Breast epithelium (tissue), 4 donors: ENCODE results near the gene AXIN2. TPM values are rescaled to one million over a fixed set of nuclear protein-coding genes. Genes with fewer than 3 reads are reported as not detected.
A peak's percentile ranks its signal among the peaks of the same experiment; 100 is the strongest.

Source experiments
- DNase-seq, 2 donors: peaks; one replicate each; pipeline ENCODE4 v3.0.0-alpha.2; 2019; ENCODE audit warnings: low spot score in 2 of 2
- H3K27ac ChIP-seq, 2 donors: fragments of 200-600 bp; sonication (generic) in 1 of 2; one replicate each; pipeline ENCODE4 v1.5.1; 2016 to 2019; ENCODE audit warnings: mild to moderate bottlenecking in 1 of 2
- H3K27me3 ChIP-seq, 2 donors: fragments of 200-600 bp; sonication (generic) in 1 of 2; one replicate each; pipeline versions ENCODE4 v1.5.1 to v1.6.0; 2017 to 2019; ENCODE audit warnings: control low read depth in 1 of 2, mild to moderate bottlenecking in 1 of 2
- H3K36me3 ChIP-seq: fragments of 200-600 bp; one replicate; pipeline ENCODE4 v1.5.1; 2019
- H3K4me1 ChIP-seq, 2 donors: fragments of 200-600 bp; sonication (generic); one replicate each; pipeline ENCODE4 v1.5.1; 2016 to 2019; ENCODE audit warnings: control low read depth in 1 of 2
- H3K4me3 ChIP-seq, 3 donors: fragments of 200-600 bp; sonication (generic); 1 replicate in 2 of 3; 2 replicates in 1 of 3; pipeline ENCODE4 v1.5.1; 2016 to 2019; ENCODE audit warnings: mild to moderate bottlenecking in 3 of 3, moderate library complexity in 2 of 3
- H3K9me3 ChIP-seq, 2 donors: fragments of 200-600 bp; sonication (generic) in 1 of 2; one replicate each; pipeline ENCODE4 v1.5.1; 2016 to 2019; ENCODE audit warnings: control low read depth in 1 of 2
- CTCF ChIP-seq, 3 donors: fragments of 450-650 bp; IDR thresholded peaks; one replicate each; pipeline ENCODE4 v1.5.1; 2016 to 2017; ENCODE audit warnings: antibody characterized with exemption in 3 of 3, mild to moderate bottlenecking in 3 of 3, moderate library complexity in 3 of 3
- POLR2A ChIP-seq: fragments of 450-650 bp; IDR thresholded peaks from one replicate; pipeline ENCODE4 v1.6.1; 2016; ENCODE audit warnings: antibody characterized with exemption, mild to moderate bottlenecking, moderate library complexity
- POLR2AphosphoS5 ChIP-seq, 3 donors: sonication (generic); formaldehyde crosslinking; IDR thresholded peaks; one replicate each; pipeline ENCODE4 v1.6.1; 2017; ENCODE audit warnings: antibody characterized with exemption in 3 of 3
- intact Hi-C: fragments of 100-400 bp; cut with DNase I; formaldehyde crosslinking; loops from one replicate; pipeline ENCODE4 v1.15.1; 2023; ENCODE audit warnings: low total_unique reads
- total RNA-seq, 3 donors: library from RNA; depleted of rRNA; stranded (reverse); fragments of >200 nt; gene quantifications; one replicate each; pipeline ENCODE4 v1.1.0, GENCODE V29; 2016

Gene AXIN2
- total RNA-seq, 3 donors from 2014 or later: 8.3 to 13.1 (median 10.5) TPM

GRCh38 chr17:65560628-65561451, 608 bp downstream of the AXIN2 start:
- DNase-seq: peak; percentile 83 to 88
- Histone ChIP-seq H3K36me3 (no peaks in the 10 kb centered on the region), H3K4me1 (no peaks in the 10 kb centered on the region), H3K27ac (peak overlapping the region; percentile 94 to 97), H3K4me3 (peak overlapping the region in 1 of 3 donors; percentile 91), H3K9me3 (no peaks in the 10 kb centered on the region), H3K27me3 (no peaks in the 10 kb centered on the region)
- intact Hi-C loops: no loop called here
- TF ChIP-seq POLR2AphosphoS5 (IDR thresholded peaks at IDR 0.05): peak in 2 of 3 donors; percentile 30 to 56
- TF ChIP-seq POLR2A: no peak

GRCh38 chr17:65559804-65560627, 1.4 kb downstream of the AXIN2 start:
- H3K9me3 ChIP-seq: no peaks in the 10 kb centered on the region
- no peaks in the 10 kb centered on the region for H3K4me1 ChIP-seq
- H3K4me3 ChIP-seq: peak overlapping the region in 1 of 3 donors; percentile 91
- no peaks in the 10 kb centered on the region for H3K27me3 ChIP-seq
- DNase-seq: peak in 1 of 2 donors; percentile 31
- no peaks in the 10 kb centered on the region for H3K36me3 ChIP-seq
- intact Hi-C loops: no loop called here
- peak overlapping the region; percentile 94 to 97 for H3K27ac ChIP-seq
- TF ChIP-seq POLR2AphosphoS5 (IDR thresholded peaks at IDR 0.05): no peak
- no peak for TF ChIP-seq CTCF (IDR thresholded peaks at IDR 0.05)

GRCh38 chr17:65559461-65559803, 2.0 kb downstream of the AXIN2 start:
- intact Hi-C loops: no loop called here
- Histone ChIP-seq H3K4me1 (no peaks in the 10 kb centered on the region), H3K36me3 (no peaks in the 10 kb centered on the region), H3K9me3 (no peaks in the 10 kb centered on the region), H3K27me3 (no peaks in the 10 kb centered on the region), H3K27ac (peak overlapping the region; percentile 94 to 97), H3K4me3 (peak overlapping the region in 1 of 3 donors; percentile 91)
- DNase-seq: no peak
- TF ChIP-seq CTCF (IDR thresholded peaks at IDR 0.05): no peak
- TF ChIP-seq POLR2A: no peak
- no peak for TF ChIP-seq POLR2AphosphoS5 (IDR thresholded peaks at IDR 0.05)

- Histone ChIP-seq H3K4me1 (peaks cover 0 to 3% of the 10 kb centered on the region in 2 donors), H3K27me3 (no peaks in the 10 kb centered on the region), H3K9me3 (no peaks in the 10 kb centered on the region), H3K36me3 (no peaks in the 10 kb centered on the region), H3K4me3 (peak overlapping the region in 1 of 3 donors; percentile 91), H3K27ac (peak overlapping the region; percentile 94 to 97)
- intact Hi-C loops: no loop called here
- no peak for TF ChIP-seq CTCF (IDR thresholded peaks at IDR 0.05)
- TF ChIP-seq POLR2AphosphoS5 (IDR thresholded peaks at IDR 0.05): no peak
- no peak for TF ChIP-seq POLR2A
- DNase-seq: no peak
These were observed 2.6 kb downstream of the AXIN2 start for GRCh38 chr17:65558683-65559460.

- H3K27ac ChIP-seq: peak overlapping the region in 1 of 2 donors; percentile 97
- H3K9me3 ChIP-seq: no peaks in the 10 kb centered on the region
- no peak for DNase-seq
- intact Hi-C loops: no loop called here
- H3K4me3 ChIP-seq: peak overlapping the region in 1 of 3 donors; percentile 91
- TF ChIP-seq POLR2AphosphoS5 (IDR thresholded peaks at IDR 0.05) (no peak), CTCF (IDR thresholded peaks at IDR 0.05) (no peak)
- no peaks in the 10 kb centered on the region for H3K27me3 ChIP-seq
- H3K4me1 ChIP-seq: peaks cover 0 to 5% of the 10 kb centered on the region in 2 donors
- H3K36me3 ChIP-seq: no peaks in the 10 kb centered on the region
These were observed 3.2 kb downstream of the AXIN2 start for GRCh38 chr17:65558311-65558682.
